ENCODE data around the gene AFAP1.

DNA sequence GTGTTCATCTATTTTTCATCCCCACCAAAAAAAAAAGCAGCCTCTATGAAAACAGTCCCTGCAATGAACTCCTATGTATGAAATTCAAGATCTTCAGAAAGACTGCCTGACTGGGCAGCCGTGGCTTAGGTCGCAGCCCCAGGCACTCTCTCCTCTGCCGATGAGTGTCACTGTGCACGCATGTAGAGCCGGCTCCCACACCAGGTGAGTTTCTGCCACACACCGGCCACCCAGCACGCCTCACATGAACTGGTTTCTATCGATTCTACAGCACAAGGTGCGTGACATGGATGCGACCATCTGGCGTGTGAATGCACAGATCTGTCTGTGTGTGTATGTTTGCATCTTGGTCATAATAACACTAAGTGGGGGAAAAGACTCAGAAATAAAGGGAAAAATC, 140.4 kb downstream of the AFAP1 start:
- TF ChIP-seq, protein P1, sequence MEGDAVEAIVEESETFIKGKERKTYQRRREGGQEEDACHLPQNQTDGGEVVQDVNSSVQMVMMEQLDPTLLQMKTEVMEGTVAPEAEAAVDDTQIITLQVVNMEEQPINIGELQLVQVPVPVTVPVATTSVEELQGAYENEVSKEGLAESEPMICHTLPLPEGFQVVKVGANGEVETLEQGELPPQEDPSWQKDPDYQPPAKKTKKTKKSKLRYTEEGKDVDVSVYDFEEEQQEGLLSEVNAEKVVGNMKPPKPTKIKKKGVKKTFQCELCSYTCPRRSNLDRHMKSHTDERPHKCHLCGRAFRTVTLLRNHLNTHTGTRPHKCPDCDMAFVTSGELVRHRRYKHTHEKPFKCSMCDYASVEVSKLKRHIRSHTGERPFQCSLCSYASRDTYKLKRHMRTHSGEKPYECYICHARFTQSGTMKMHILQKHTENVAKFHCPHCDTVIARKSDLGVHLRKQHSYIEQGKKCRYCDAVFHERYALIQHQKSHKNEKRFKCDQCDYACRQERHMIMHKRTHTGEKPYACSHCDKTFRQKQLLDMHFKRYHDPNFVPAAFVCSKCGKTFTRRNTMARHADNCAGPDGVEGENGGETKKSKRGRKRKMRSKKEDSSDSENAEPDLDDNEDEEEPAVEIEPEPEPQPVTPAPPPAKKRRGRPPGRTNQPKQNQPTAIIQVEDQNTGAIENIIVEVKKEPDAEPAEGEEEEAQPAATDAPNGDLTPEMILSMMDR (IDR thresholded peaks at IDR 0.05) = no peak
- TF ChIP-seq POLR2A (IDR thresholded peaks at IDR 0.05) = no peak

All from esophagus squamous epithelium (tissue), 4 donors.